Measurements from ENCODE around the gene SUPT20H.

SUPT20H gene

DNA sequence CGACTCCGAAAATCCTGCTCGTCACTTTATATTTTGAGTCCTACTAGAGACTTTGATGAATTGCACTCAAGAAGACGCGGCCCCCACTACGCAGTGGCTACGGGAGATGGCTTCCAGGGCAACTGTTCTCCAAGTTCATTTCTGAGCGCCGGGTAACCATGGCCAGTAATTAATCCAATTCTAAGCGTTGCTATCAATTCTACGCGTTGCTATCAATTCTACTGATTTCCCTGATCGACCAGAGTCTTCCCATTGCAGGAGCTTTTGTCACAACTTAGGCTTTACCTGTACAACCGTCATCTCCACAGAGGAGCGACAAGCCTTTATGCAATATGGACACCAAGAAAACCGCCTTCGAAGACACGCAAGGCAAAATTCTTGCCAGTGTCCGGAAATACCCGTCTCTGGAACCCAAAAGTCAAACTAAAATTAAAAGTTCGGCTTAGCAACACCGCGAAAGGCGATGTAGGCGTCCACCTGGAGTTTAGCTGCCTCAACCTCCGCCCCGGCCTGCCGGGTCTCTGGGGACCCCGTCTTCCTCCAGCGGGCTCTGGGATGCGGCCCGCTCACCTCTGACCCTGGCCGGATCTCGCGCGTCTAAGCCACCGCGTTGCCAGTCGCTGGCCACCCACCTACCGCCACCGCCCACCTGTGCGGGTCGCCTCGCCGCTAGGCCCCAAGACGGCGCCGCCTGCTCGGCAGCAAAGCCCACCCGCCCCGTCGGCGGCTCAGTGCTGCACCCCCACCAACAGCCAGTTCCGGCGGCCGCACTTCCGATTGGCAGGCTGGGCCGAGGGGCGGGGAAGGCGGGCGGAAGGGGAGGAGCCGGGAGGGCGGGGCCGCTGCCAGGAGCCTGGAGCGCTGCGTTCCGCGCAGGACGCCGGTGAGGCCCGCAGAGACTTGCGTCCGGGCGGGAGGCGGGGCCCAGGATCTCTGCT, at the start of gene SUPT20H:
SUPT20H (minus strand) TSS at position 779 of the 938 bp plus-strand sequence. CDS start 8,198 bp downstream, outside the sequence.
- peak within 1 kb of the TSS; percentile 88 for H3K4me3 Mint-ChIP-seq
- peaks cover 33% of the 10 kb centered on the region for H3K4me1 Mint-ChIP-seq (ENCODE audit: low read depth)
- H3K36me3 Mint-ChIP-seq (ENCODE audit: low read depth), result peaks cover 27% of the 10 kb centered on the region
- no peaks in the 10 kb centered on the region for H3K9me3 Mint-ChIP-seq
- H3K27ac Mint-ChIP-seq, result peak within 1 kb of the TSS; percentile 92
- no peaks in the 10 kb centered on the region for H3K27me3 Mint-ChIP-seq

DNA sequence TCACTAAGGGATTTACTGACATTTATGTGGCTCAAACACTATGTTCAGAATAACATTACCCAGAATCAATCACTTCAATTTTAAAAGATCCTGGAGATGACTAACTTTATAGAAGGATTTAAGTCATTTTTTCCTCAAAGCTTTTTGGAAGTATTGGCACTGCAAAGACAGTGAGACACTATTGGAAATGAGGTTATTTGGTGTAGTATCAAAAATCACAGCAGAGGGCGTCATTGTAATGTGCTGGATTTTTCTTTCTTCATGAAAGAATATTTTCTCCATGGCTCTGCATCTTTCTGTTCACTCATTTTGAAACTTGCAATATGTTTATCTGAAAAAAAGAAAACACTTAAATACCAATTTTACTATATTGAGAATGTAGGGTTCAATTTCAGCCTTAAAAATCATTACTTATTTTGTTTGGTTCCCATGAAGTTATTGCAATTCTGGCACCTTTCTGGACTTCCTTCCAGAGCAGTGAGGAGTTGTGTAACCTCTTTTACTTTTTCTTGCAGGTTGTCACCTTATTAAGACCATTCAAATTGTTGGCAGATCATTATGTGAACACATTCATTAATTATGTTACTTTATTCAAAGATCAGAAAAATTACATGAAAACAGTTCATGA, 49.7 kb upstream of the SUPT20H start:
- no peaks in the 10 kb centered on the region for H3K4me1 Mint-ChIP-seq (ENCODE audit: low read depth)
- no peak overlapping the region for H3K4me3 Mint-ChIP-seq

DNA sequence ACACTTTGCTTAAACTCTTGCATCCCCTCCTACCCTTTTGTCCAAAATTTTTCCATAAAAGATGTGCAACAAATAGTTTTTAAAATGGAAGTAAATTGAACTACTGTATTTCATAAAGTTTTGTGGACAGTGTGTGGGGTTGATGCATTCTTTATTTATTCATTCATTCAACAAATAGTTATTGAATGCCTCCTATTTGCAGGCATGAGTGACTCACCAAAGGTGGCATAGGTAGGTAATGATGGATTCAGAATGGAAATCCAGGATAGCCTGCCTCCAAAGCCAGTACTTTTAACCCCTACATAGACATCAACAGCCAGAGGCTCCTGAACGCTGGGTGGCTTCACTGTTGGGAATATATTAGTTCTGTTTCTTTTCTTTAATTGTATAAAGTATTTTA, 48.4 kb upstream of the SUPT20H start:
- H3K4me3 Mint-ChIP-seq, result no peak overlapping the region
- H3K4me1 Mint-ChIP-seq (ENCODE audit: low read depth), result no peaks in the 10 kb centered on the region
- peaks cover 23% of the 10 kb centered on the region for H3K27me3 Mint-ChIP-seq
- no peak overlapping the region for H3K27ac Mint-ChIP-seq
- H3K36me3 Mint-ChIP-seq (ENCODE audit: low read depth), result no peaks in the 10 kb centered on the region
- no peaks in the 10 kb centered on the region for H3K9me3 Mint-ChIP-seq

More for the DNA sequence above, 49.7 kb upstream of the SUPT20H start:
- peaks cover 23% of the 10 kb centered on the region for H3K27me3 Mint-ChIP-seq
- no peaks in the 10 kb centered on the region for H3K36me3 Mint-ChIP-seq (ENCODE audit: low read depth)
- no peak overlapping the region for H3K27ac Mint-ChIP-seq
- H3K9me3 Mint-ChIP-seq, result no peaks in the 10 kb centered on the region

DNA sequence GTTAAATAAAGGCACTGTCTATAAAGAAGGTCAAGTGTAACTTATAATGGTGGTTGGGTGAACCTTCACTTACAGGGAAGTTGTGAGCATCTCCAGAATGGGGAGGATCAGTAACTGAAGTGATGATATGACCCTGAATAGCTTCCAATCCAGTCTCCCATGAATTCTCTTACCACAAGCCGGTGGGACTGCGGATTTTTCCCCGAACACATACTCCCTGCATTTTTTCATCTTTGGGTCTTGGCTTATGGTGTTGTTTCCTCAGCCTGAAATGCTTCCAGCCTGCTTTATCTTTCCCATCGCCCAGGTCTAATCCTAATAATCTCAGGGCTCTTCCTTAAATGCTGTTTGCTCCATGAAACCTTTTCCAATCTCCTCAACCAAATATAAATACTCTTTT, 48.0 kb upstream of the SUPT20H start:
- H3K27ac Mint-ChIP-seq, result no peak overlapping the region

DNA sequence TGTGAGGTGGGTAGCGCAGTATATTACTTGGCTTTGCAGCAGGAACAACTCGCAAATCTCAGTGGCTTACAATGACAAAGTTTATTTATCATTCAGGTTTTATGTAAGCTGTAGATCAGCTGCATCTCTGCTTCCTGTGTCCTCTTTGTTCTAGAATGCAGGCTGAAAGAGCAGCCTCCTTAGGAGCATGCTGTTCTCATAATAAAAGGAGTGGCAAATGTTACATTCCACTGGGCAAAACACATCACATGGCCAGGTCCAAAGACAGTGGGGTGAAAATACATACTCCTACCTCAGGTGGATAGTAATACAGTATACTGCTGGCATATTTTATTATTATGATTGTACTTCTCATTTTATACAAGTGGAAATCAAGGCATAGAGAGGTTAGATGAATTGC, 47.2 kb upstream of the SUPT20H start:
- Mint-ChIP-seq H3K27ac (no peak overlapping the region), H3K4me1 (ENCODE audit: low read depth) (no peaks in the 10 kb centered on the region), H3K27me3 (peaks cover 27% of the 10 kb centered on the region), H3K9me3 (no peaks in the 10 kb centered on the region), H3K36me3 (ENCODE audit: low read depth) (no peaks in the 10 kb centered on the region), H3K4me3 (no peak overlapping the region)

More for the DNA sequence above, 48.0 kb upstream of the SUPT20H start:
- H3K27me3 Mint-ChIP-seq, result peaks cover 23% of the 10 kb centered on the region
- no peak overlapping the region for H3K4me3 Mint-ChIP-seq
- H3K4me1 Mint-ChIP-seq (ENCODE audit: low read depth), result no peaks in the 10 kb centered on the region
- no peaks in the 10 kb centered on the region for H3K36me3 Mint-ChIP-seq (ENCODE audit: low read depth)
- H3K9me3 Mint-ChIP-seq, result no peaks in the 10 kb centered on the region

DNA sequence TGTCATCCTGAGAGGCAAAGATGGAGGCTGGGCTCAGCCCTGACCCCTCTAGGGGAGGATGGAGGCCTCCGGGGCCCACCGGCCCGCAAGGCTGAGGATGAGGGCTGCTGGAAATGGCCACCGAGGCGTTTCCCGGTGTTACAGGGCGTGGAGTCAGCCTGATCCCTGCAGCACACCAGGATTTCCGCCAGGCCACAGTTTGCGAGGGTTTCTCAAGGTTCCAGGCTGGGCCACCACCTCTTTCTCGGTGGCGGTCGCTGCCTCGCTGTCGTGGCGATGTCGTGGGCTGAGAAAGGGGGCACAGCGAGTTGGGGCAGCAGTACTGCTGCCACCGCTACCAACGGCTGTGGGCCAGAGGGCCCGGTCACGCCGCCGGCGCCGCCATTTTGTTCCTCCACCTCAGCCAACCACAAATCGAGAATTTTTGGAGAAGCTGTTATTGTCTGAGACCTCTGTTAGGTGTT, 45.8 kb upstream of the SUPT20H start, which contains the start of gene CSNK1A1L:
CSNK1A1L (minus strand) TSS at position 414 of the 464 bp plus-strand sequence; CDS start at position 6, 408 bp downstream.
- Mint-ChIP-seq H3K27ac (no peak within 1 kb of the TSS), H3K9me3 (no peaks in the 10 kb centered on the region), H3K4me3 (no peak within 1 kb of the TSS), H3K27me3 (peaks cover 27% of the 10 kb centered on the region), H3K36me3 (ENCODE audit: low read depth) (no peaks in the 10 kb centered on the region), H3K4me1 (ENCODE audit: low read depth) (no peaks in the 10 kb centered on the region)

DNA sequence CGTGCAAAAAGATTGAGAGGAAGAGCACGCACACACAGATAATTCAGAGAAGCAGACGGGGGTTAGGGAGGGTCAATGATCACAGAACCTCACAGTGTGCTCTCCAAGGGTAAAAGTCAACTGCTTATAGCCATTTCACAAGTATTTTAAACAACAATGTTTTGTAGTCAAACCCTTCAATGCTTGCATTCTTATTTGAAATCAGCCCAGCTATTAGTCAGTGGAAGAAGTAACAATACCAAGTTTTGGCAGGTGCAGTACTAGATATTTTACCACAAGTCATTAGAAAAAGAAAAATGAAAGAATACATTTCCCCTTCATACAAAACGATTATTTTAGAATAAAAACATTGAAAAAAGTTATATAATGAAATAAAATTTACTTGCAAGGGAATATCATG, 43.4 kb upstream of the SUPT20H start:
- H3K27ac Mint-ChIP-seq, result no peak overlapping the region
- H3K9me3 Mint-ChIP-seq, result no peaks in the 10 kb centered on the region
- no peaks in the 10 kb centered on the region for H3K36me3 Mint-ChIP-seq (ENCODE audit: low read depth)
- H3K4me1 Mint-ChIP-seq (ENCODE audit: low read depth), result no peaks in the 10 kb centered on the region
- H3K4me3 Mint-ChIP-seq, result no peak overlapping the region
- H3K27me3 Mint-ChIP-seq, result peaks cover 35% of the 10 kb centered on the region

DNA sequence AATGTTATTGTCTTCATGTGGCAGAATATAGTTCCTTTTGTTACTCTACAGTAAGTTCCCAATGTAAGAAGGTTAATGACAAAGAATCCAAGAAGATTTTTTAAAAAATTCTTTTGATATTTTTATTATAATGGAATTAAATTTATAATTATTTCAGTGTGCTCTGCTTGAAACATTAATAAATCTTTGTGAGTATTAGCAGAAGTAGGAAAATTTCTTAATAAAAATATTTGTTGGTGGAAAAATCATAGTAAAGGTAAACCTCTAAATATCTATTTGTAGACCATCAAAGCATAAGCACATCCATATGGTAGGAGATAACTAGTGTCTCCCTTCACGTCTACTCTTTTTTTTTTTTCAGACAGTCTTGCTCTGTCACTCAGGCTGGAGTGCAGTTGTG, 41.7 kb upstream of the SUPT20H start:
- Mint-ChIP-seq H3K27ac (no peak overlapping the region), H3K27me3 (peaks cover 25% of the 10 kb centered on the region), H3K4me1 (ENCODE audit: low read depth) (peaks cover 11% of the 10 kb centered on the region), H3K4me3 (no peak overlapping the region), H3K36me3 (ENCODE audit: low read depth) (no peaks in the 10 kb centered on the region), H3K9me3 (no peaks in the 10 kb centered on the region)

DNA sequence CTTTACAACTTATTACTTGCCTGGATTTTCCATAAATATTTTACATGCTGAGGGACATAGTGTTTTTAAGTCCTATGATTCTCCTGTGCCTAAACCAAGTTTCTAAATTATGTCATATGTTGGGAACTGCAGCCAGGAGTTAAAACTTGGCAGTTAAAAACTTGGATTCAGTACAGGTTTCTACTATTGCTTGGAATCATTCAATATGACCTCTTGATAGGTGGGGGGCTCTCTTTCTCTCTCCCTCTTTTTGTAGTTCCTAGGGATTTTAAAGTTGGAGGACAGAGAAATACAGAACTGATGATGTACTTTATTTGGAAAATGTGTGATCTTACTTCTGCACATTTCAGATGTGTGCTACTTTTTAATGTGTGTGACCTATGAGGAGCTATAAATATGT, 41.2 kb upstream of the SUPT20H start:
- H3K4me3 Mint-ChIP-seq, result no peak overlapping the region
- peaks cover 24% of the 10 kb centered on the region for H3K27me3 Mint-ChIP-seq
- H3K36me3 Mint-ChIP-seq (ENCODE audit: low read depth), result no peaks in the 10 kb centered on the region
- peaks cover 11% of the 10 kb centered on the region for H3K4me1 Mint-ChIP-seq (ENCODE audit: low read depth)
- no peak overlapping the region for H3K27ac Mint-ChIP-seq
- H3K9me3 Mint-ChIP-seq, result no peaks in the 10 kb centered on the region

DNA sequence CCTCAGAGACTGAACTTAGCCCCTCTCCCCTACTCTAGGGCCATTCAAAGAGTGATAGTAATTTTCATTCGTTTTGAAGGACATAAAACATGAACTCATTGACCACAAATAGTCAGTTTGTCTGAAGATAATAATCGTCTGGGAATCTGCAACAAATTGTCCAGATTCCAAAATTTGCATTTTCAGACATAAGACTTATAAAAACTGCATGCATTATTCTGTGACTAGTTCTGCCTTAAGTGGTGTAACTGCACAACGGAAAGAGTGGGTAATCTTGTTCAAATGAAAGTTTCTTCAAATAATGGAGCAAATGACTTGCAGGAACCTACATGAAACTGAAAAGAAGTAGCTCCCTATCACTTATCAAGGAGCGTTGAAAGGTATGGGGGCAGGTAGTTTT, 37.6 kb upstream of the SUPT20H start:
- Mint-ChIP-seq H3K4me1 (ENCODE audit: low read depth) (peaks cover 11% of the 10 kb centered on the region), H3K27ac (peak overlapping the region; percentile 24), H3K4me3 (no peak overlapping the region), H3K9me3 (no peaks in the 10 kb centered on the region), H3K27me3 (peaks cover 11% of the 10 kb centered on the region), H3K36me3 (ENCODE audit: low read depth) (no peaks in the 10 kb centered on the region)

DNA sequence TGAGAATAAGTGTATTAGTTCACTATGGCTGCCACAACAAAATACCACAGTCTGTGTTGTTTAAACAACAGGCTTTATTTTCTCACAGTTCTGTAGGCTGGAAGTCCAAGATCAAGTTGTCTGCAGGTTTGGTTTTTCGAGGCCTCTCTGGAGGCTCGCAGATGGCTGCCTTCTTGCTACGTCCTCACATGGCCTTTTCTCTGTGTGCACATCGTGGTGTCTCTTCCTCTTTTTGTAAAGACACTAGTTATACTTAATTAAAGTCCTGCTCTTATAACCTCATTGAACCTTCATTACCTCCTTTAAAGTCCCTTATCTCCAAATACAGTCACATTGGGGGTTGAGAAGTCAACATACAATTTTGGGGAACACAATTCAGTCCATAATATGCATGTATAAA, 35.4 kb upstream of the SUPT20H start:
- Mint-ChIP-seq H3K27me3 (peaks cover 7% of the 10 kb centered on the region), H3K27ac (no peak overlapping the region), H3K9me3 (no peaks in the 10 kb centered on the region), H3K36me3 (ENCODE audit: low read depth) (no peaks in the 10 kb centered on the region), H3K4me1 (ENCODE audit: low read depth) (peaks cover 11% of the 10 kb centered on the region), H3K4me3 (no peak overlapping the region)

DNA sequence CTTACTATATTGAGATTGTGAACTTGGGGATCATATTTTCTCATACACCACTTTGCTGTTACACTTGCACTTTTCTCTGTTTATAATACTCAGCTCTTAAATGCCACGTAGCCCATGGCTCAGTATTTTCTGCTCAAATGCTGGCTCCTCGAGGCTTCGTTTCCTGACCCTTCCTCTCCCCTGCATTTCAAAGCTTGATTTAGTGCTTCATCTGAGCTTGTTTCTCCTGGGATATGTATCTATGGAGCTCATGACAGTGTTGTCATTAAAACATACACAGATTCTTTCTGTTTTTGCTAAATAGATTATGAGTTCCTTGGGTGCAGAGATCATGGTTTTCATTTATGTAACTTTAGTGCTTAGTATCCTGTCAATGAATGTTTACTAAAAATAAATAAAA, 34.6 kb upstream of the SUPT20H start:
- Mint-ChIP-seq H3K9me3 (no peaks in the 10 kb centered on the region), H3K4me1 (ENCODE audit: low read depth) (peaks cover 11% of the 10 kb centered on the region), H3K4me3 (no peak overlapping the region), H3K27me3 (peaks cover 7% of the 10 kb centered on the region), H3K36me3 (ENCODE audit: low read depth) (no peaks in the 10 kb centered on the region), H3K27ac (no peak overlapping the region)

DNA sequence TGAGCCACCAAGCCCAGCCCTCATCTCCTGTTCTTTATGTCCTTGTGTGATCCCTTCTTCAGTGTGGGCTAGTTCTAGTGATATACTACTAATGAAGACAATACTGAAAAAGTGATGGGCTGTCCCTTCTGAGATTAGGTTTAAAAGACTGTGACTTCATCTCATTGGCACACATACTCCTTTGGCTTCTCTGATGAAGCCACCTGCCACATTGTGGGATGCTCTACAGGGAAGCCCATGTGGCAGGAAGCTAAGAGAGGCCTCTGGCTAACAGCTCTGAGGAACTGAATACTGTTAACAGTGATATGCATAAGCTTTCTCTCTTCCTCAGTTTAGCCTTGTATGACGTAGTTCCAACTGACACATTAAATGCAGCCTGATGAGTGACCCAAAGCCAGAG, 32.3 kb upstream of the SUPT20H start:
- Mint-ChIP-seq H3K4me3 (no peak overlapping the region), H3K4me1 (ENCODE audit: low read depth) (peaks cover 2% of the 10 kb centered on the region), H3K27ac (no peak overlapping the region), H3K36me3 (ENCODE audit: low read depth) (no peaks in the 10 kb centered on the region), H3K9me3 (no peaks in the 10 kb centered on the region), H3K27me3 (peaks cover 2% of the 10 kb centered on the region)

DNA sequence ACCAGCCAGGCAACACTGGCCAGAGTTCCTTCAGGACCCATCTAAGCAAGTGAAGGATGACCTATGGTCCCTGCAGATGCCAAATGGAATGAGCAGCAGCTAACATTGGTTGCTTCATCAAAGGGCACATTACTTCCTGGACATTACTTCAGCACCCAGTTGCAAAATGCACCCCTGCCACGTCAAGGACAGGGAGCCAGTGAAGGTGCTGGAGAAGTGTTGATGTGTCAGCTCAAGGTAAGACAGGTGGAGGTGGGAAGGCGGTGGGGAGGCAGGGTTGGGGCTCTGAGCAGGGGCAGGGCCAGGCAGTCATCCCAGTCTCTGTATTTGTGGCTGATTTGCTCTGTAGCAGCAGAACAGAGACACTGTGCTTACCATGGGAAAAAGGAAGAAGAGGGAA, 31.4 kb upstream of the SUPT20H start:
- no peak overlapping the region for H3K4me3 Mint-ChIP-seq
- peaks cover 3% of the 10 kb centered on the region for H3K27me3 Mint-ChIP-seq
- H3K9me3 Mint-ChIP-seq, result no peaks in the 10 kb centered on the region
- no peaks in the 10 kb centered on the region for H3K4me1 Mint-ChIP-seq (ENCODE audit: low read depth)
- no peak overlapping the region for H3K27ac Mint-ChIP-seq
- H3K36me3 Mint-ChIP-seq (ENCODE audit: low read depth), result no peaks in the 10 kb centered on the region

DNA sequence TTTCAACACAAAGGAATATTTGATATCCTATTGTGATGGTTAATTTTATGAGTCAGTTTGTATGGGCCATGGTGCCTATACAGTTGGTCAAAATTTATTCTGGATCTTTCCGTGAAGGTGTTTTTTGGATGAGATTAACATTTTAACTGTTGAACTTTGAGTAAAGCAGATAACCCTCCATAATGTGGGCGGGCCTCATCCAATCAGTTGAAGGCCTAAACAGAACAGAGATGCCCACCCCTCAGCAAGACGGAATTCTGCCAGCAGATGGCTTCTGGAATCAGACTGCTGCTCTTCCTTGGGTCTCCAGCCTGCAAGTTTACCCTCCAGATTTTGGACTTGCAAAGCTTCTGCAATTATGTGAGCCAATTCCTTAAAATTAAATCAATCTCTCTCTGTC, 30.0 kb upstream of the SUPT20H start:
- no peaks in the 10 kb centered on the region for H3K4me1 Mint-ChIP-seq (ENCODE audit: low read depth)
- no peak overlapping the region for H3K4me3 Mint-ChIP-seq
- H3K27ac Mint-ChIP-seq, result no peak overlapping the region
- H3K36me3 Mint-ChIP-seq (ENCODE audit: low read depth), result no peaks in the 10 kb centered on the region
- no peaks in the 10 kb centered on the region for H3K9me3 Mint-ChIP-seq
- peaks cover 3% of the 10 kb centered on the region for H3K27me3 Mint-ChIP-seq
